Activated naive CD4-positive, alpha-beta T cell treated with anti-CD3 and anti-CD28 coated beads for 36 hours (primary cell): ENCODE results near the gene NSRP1. TPM values are rescaled to one million over a fixed set of nuclear protein-coding genes. Genes with fewer than 3 reads are reported as not detected.
"Not testable (repeated sequence)": the region's sequence is repeated elsewhere in the genome, so short reads cannot be mapped to it uniquely, and the experiment has no call there.

ENCODE experiments used
- CTCF ChIA-PET: fragments of 350-600 bp; sonication (Branson Sonifier 250); formaldehyde crosslinking; loops from one replicate; lab custom pipeline; 2021; ENCODE audit warnings: antibody characterized with exemption; lab: Charles Lee
- DNase-seq: peaks from one replicate; pipeline ENCODE4 v3.0.0-alpha.2; 2020
- H3K27ac Mint-ChIP-seq: one replicate; pipeline ENCODE4 v1.8.0; 2021; ENCODE audit warnings: mild to moderate bottlenecking, mixed read lengths
- H3K27me3 Mint-ChIP-seq: one replicate; pipeline ENCODE4 v1.8.0; 2021; ENCODE audit warnings: low read depth, mixed read lengths
- H3K36me3 Mint-ChIP-seq: one replicate; pipeline ENCODE4 v1.8.0; 2021; ENCODE audit warnings: low read depth, mixed read lengths
- H3K4me1 Mint-ChIP-seq: one replicate; pipeline ENCODE4 v1.8.0; 2021; ENCODE audit warnings: low read depth, mixed read lengths
- H3K4me3 Mint-ChIP-seq: one replicate; pipeline ENCODE4 v1.8.0; 2021; ENCODE audit warnings: mild to moderate bottlenecking, moderate library complexity, mixed read lengths
- H3K9me3 Mint-ChIP-seq: one replicate; pipeline ENCODE4 v1.8.0; 2021; ENCODE audit warnings: mixed read lengths
- intact Hi-C: fragments of 100-400 bp; cut with micrococcal nuclease; formaldehyde crosslinking; loops from one replicate; pipeline ENCODE4 v1.15.1; 2023
- total RNA-seq, 2 experiments: library from RNA; stranded (reverse); gene quantifications; one replicate each; pipeline ENCODE4 v1.2.3, GENCODE V29; 2021

Gene NSRP1
- total RNA-seq, 2 experiments from 2014 or later = 21.4 to 21.5 TPM

- H3K4me1 Mint-ChIP-seq = no peaks in the 10 kb centered on the region
- CTCF ChIA-PET = interaction anchor here (0.6 kb wide), 1 partner anchor 638 kb away, joined by 4 read pairs; no protein-coding TSS in a partner anchor
- intact Hi-C loops = no loop called here
These were observed 108.5 kb downstream of the NSRP1 start for GRCh38 chr17:30225112-30225511.

DNA sequence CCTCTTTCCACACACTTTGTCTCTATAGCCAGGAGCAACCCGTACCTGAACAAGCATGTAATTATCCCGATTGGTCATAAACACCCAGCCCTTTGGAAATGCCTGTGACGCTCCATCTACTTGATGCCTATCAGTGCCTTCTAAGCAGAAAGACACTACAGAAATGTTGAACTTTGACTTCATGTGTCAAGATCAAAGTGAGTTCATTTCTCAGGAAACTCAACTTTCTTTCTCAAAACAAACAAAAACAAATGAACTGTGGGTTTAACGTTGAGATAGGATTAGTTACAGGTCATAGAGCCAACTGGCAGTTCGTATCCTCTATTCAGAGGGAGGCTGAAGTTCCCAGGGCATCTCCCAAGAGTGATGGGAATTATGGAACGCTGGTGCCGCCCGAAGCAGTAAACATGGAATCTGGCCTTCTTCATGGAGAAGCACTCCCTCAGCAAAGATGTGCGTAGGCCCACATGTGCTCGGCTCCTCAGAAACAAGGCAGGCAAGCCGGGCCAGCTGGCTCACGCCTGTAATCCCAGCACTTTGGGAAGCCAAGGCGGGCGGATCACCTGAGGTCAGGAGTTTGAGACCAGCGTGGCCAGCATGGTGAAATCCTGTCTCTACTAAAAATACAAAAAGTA, 109.4 kb downstream of the NSRP1 start:
- Mint-ChIP-seq H3K27ac (no peak overlapping the region), H3K27me3 (no peaks in the 10 kb centered on the region), H3K4me3 (no peak overlapping the region), H3K4me1 (no peaks in the 10 kb centered on the region), H3K9me3 (no peaks in the 10 kb centered on the region), H3K36me3 (no peaks in the 10 kb centered on the region)
- CTCF ChIA-PET = interaction anchor here (0.6 kb wide), 1 partner anchor 637 kb away, joined by 4 read pairs; no protein-coding TSS in a partner anchor
- DNase-seq = no peak
- intact Hi-C loops = no loop called here

More at GRCh38 chr17:30225112-30225511, 108.5 kb downstream of the NSRP1 start:
- no peak overlapping the region for H3K4me3 Mint-ChIP-seq
- no peaks in the 10 kb centered on the region for H3K9me3 Mint-ChIP-seq
- no peak for DNase-seq
- H3K27ac Mint-ChIP-seq = no peak overlapping the region
- H3K36me3 Mint-ChIP-seq = no peaks in the 10 kb centered on the region
- no peaks in the 10 kb centered on the region for H3K27me3 Mint-ChIP-seq

GRCh38 chr17:30226878-30227277, 110.3 kb downstream of the NSRP1 start:
- Mint-ChIP-seq H3K9me3 (no peaks in the 10 kb centered on the region), H3K4me3 (no peak overlapping the region), H3K4me1 (no peaks in the 10 kb centered on the region), H3K27ac (no peak overlapping the region), H3K36me3 (no peaks in the 10 kb centered on the region), H3K27me3 (peaks cover 2% of the 10 kb centered on the region)
- intact Hi-C loops = no loop called here
- CTCF ChIA-PET = no interaction called here
- DNase-seq = no peak

DNA sequence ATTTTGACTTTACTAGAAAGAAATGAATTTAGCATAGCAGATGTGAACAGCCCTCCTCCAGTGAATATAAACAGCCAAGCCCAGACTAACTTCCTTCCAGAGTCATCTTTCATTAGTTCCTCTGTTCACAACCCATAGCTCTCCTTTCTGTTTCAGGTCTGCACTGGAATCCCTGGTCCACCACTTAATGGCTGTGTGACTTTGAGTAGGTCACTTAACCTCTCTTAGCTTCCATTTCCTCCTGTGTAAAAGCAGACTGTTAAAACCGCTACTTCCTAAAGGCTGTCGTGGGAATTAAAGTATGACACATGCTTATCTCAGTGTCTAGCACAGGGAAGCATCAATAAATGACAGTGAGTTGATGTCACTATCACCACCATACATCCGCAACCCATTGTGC, 111.4 kb downstream of the NSRP1 start:
- Mint-ChIP-seq H3K9me3 (no peaks in the 10 kb centered on the region), H3K36me3 (no peaks in the 10 kb centered on the region), H3K27ac (no peak overlapping the region), H3K4me3 (no peak overlapping the region), H3K4me1 (no peaks in the 10 kb centered on the region), H3K27me3 (peaks cover 6% of the 10 kb centered on the region)
- intact Hi-C loops = no loop called here
- CTCF ChIA-PET = no interaction called here
- DNase-seq = no peak

DNA sequence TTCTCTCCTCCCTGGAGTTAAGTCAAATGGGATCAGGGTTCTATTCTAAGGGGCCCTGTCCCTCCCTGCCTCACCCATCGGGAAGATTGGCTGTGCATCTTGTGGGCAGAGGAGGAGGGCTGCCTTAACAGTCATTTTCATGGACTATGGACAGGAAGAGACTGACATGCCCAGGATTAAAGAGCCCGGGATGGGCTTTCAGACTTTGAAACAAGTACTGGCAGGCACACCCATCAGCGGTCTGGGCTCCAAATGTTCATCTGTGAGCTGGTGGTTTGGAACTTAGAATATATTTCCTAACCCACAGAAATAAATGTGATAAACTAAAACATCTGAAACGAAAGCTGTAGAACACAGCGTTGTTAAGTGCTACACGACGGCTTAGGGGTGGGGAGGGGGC, 112.4 kb downstream of the NSRP1 start:
- peaks cover 14% of the 10 kb centered on the region for H3K27me3 Mint-ChIP-seq
- H3K27ac Mint-ChIP-seq = no peak overlapping the region
- CTCF ChIA-PET = interaction anchor here (0.6 kb wide), 1 partner anchor 125 kb away, joined by 4 read pairs; no protein-coding TSS in a partner anchor
- DNase-seq = no peak
- H3K9me3 Mint-ChIP-seq = no peaks in the 10 kb centered on the region
- intact Hi-C loops = no loop called here
- H3K4me3 Mint-ChIP-seq = no peak overlapping the region
- no peaks in the 10 kb centered on the region for H3K4me1 Mint-ChIP-seq
- no peaks in the 10 kb centered on the region for H3K36me3 Mint-ChIP-seq

DNA sequence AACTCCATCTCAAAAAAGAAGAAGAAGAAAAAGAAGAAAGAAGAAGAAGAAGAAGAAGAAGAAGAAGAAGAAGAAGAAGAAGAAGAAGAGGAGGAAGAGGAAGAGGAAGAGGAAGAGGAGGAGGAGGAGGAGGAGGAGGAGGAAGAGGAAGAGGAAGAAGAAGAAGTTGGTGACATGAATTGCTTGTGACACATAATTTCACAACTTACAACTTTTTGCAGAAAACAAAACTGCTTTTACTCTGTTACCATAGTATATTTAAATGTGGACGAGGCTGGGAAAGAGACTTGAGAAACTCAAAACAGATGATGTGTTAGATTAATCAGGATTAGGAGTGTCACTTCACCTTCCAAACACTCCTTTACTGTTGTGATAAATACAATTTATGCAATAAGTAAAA, 113.4 kb downstream of the NSRP1 start:
- H3K4me3 Mint-ChIP-seq, intact Hi-C loops, H3K4me1 Mint-ChIP-seq, H3K27ac Mint-ChIP-seq, H3K9me3 Mint-ChIP-seq, DNase-seq, H3K36me3 Mint-ChIP-seq: not testable (repeated sequence)
- peaks cover 24% of the 10 kb centered on the region for H3K27me3 Mint-ChIP-seq
- CTCF ChIA-PET = interaction anchor here (0.6 kb wide), 1 partner anchor 106 kb away, joined by 3 read pairs; no protein-coding TSS in a partner anchor

- H3K4me1 Mint-ChIP-seq = peaks cover 5% of the 10 kb centered on the region
- CTCF ChIA-PET = no interaction called here
- DNase-seq = no peak
- no peak overlapping the region for H3K27ac Mint-ChIP-seq
- H3K9me3 Mint-ChIP-seq = no peaks in the 10 kb centered on the region
- H3K4me3 Mint-ChIP-seq = no peak overlapping the region
- intact Hi-C loops = no loop called here
- H3K36me3 Mint-ChIP-seq = no peaks in the 10 kb centered on the region
- peaks cover 28% of the 10 kb centered on the region for H3K27me3 Mint-ChIP-seq
These were observed 114.0 kb downstream of the NSRP1 start for GRCh38 chr17:30230596-30231125.

- H3K27me3 Mint-ChIP-seq = peaks cover 38% of the 10 kb centered on the region
- H3K36me3 Mint-ChIP-seq = no peaks in the 10 kb centered on the region
- no peak overlapping the region for H3K27ac Mint-ChIP-seq
- intact Hi-C loops = no loop called here
- no peak overlapping the region for H3K4me3 Mint-ChIP-seq
- H3K9me3 Mint-ChIP-seq = no peaks in the 10 kb centered on the region
- DNase-seq = no peak
- CTCF ChIA-PET = no interaction called here
- peaks cover 13% of the 10 kb centered on the region for H3K4me1 Mint-ChIP-seq
These were observed 115.6 kb downstream of the NSRP1 start for GRCh38 chr17:30232015-30232823.

DNA sequence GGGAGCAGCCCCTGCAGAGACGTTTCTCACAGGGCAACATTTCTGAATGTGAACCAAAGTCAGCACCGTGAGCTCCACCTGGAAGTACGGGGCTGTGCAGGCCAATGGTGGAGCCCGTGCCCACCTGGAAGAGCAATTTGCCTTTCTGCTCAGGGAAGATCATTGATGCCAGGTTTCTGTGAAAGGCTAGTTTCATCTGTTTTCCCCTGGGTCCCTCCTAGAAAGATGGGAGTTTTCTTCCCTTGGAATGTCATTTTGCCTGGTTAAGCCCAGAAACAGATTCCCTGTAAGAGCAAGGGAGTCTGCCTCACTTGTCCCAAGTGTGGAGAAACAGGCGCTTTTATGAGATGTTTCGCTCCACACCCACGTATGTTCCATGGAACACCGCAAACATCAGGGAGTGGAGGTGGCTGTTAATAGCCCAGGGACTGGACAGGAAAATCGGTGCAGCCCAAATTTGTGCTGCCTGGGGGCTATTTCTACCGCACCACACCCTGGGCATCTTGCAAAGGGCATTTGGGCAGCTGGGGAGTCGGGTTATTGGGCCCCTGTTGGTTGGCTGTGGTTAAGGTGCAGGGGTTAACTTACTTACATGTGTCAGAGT, 116.3 kb downstream of the NSRP1 start:
- no peaks in the 10 kb centered on the region for H3K36me3 Mint-ChIP-seq
- H3K4me3 Mint-ChIP-seq = no peak overlapping the region
- peaks cover 18% of the 10 kb centered on the region for H3K4me1 Mint-ChIP-seq
- H3K9me3 Mint-ChIP-seq = no peaks in the 10 kb centered on the region
- CTCF ChIA-PET = interaction anchor here (2.0 kb wide), 1 partner anchor 128 kb away, joined by 5 read pairs; no protein-coding TSS in a partner anchor
- no peak overlapping the region for H3K27ac Mint-ChIP-seq
- intact Hi-C loops = no loop called here
- no peak for DNase-seq
- H3K27me3 Mint-ChIP-seq = peaks cover 44% of the 10 kb centered on the region

GRCh38 chr17:30234296-30234695, 117.7 kb downstream of the NSRP1 start:
- Mint-ChIP-seq H3K27me3 (peaks cover 55% of the 10 kb centered on the region), H3K4me1 (peaks cover 22% of the 10 kb centered on the region), H3K9me3 (no peaks in the 10 kb centered on the region), H3K36me3 (no peaks in the 10 kb centered on the region), H3K4me3 (no peak overlapping the region), H3K27ac (no peak overlapping the region)
- DNase-seq = no peak
- intact Hi-C loops = no loop called here
- CTCF ChIA-PET = interaction anchor here (2.0 kb wide), 1 partner anchor 130 kb away, joined by 5 read pairs; no protein-coding TSS in a partner anchor

- Mint-ChIP-seq H3K4me3 (no peak overlapping the region), H3K36me3 (no peaks in the 10 kb centered on the region), H3K27me3 (peaks cover 59% of the 10 kb centered on the region), H3K27ac (no peak overlapping the region), H3K9me3 (no peaks in the 10 kb centered on the region), H3K4me1 (peaks cover 22% of the 10 kb centered on the region)
- CTCF ChIA-PET = interaction anchor here (2.0 kb wide), 1 partner anchor 130 kb away, joined by 5 read pairs; no protein-coding TSS in a partner anchor
- peak; percentile 14 for DNase-seq
- intact Hi-C loops = loop anchor here (5.0 kb wide), 1 partner anchor 102 kb away; no protein-coding TSS in a partner anchor
These were observed 118.3 kb downstream of the NSRP1 start for GRCh38 chr17:30234964-30235363.
